SW480 (cell line): Measurements from ENCODE around the gene ILKAP.

ENCODE experiments used
- DNase-seq: peaks from one replicate; pipeline ENCODE4 v3.0.0-alpha.2; 2016; ENCODE audit warnings: low spot score

The ILKAP gene

GRCh38 chr2:238237431-238238135 is 34.1 kb upstream of the ILKAP start:
- DNase-seq, result no peak

- no peak for DNase-seq
These were observed 33.1 kb upstream of the ILKAP start for GRCh38 chr2:238236571-238236970.

GRCh38 chr2:238235856-238236255 is 32.4 kb upstream of the ILKAP start:
- DNase-seq, result no peak

GRCh38 chr2:238235331-238235732 is 31.8 kb upstream of the ILKAP start:
- no peak for DNase-seq

GRCh38 chr2:238233625-238234024 is 30.1 kb upstream of the ILKAP start:
- DNase-seq, result no peak

- DNase-seq, result no peak
These were observed 28.3 kb upstream of the ILKAP start for GRCh38 chr2:238231809-238232208.

- DNase-seq, result no peak
These were observed 27.8 kb upstream of the ILKAP start for GRCh38 chr2:238231251-238231793.

GRCh38 chr2:238230699-238231098 is 27.2 kb upstream of the ILKAP start:
- DNase-seq, result no peak

GRCh38 chr2:238228700-238229099 is 25.2 kb upstream of the ILKAP start:
- DNase-seq, result no peak

- no peak for DNase-seq
These were observed 24.1 kb upstream of the ILKAP start for GRCh38 chr2:238227587-238228032.

GRCh38 chr2:238226698-238227586 is 23.4 kb upstream of the ILKAP start:
- no peak for DNase-seq

GRCh38 chr2:238225911-238226697 is 22.6 kb upstream of the ILKAP start:
- DNase-seq, result no peak

- no peak for DNase-seq
These were observed 21.6 kb upstream of the ILKAP start for GRCh38 chr2:238225121-238225520.

GRCh38 chr2:238224356-238225035 is 21.0 kb upstream of the ILKAP start:
- DNase-seq, result no peak

GRCh38 chr2:238220892-238221521 is 17.5 kb upstream of the ILKAP start:
- no peak for DNase-seq

GRCh38 chr2:238220274-238220891 is 16.9 kb upstream of the ILKAP start:
- DNase-seq, result no peak

- DNase-seq, result no peak
These were observed 13.2 kb upstream of the ILKAP start for GRCh38 chr2:238216651-238217184.

- no peak for DNase-seq
These were observed 3.5 kb upstream of the ILKAP start for GRCh38 chr2:238207006-238207405.

GRCh38 chr2:238203973-238204683 is 633 bp upstream of the ILKAP start:
- DNase-seq, result no peak
